IMR-90 (cell line): ENCODE results near the gene RIMBP2. TPM values are rescaled to one million over a fixed set of nuclear protein-coding genes. Genes with fewer than 3 reads are reported as not detected.

Source experiments
- ATAC-seq: fragments of 200-7000 bp; cut with Tn5 transposase; 2 replicates; pipeline ENCODE4 v1.9.1; 2020; ENCODE audit warnings: low read depth, mild to moderate bottlenecking, moderate library complexity
- BruUV-seq: library from RNA; stranded (reverse); fragments of 400-500 nt; replicated peaks from 2 replicates; lab custom pipeline; 2021; lab: Mats Ljungman, UMichigan
- CTCF ChIA-PET: fragments of 300-600 bp; formaldehyde crosslinking; extraction: SDS; loops from one replicate; lab custom pipeline; 2021; ENCODE audit warnings: antibody characterized with exemption; lab: Yijun Ruan, JAX
- POLR2A ChIA-PET: fragments of 300-600 bp; sonication (Branson Sonifier 250); formaldehyde crosslinking; loops from one replicate; lab custom pipeline; 2022; ENCODE audit warnings: antibody characterized with exemption; ENCODE audit not compliant: unreplicated experiment; lab: Charles Lee
- DNase-seq: peaks from one replicate; pipeline ENCODE4 v3.0.0; 2013
- H2AFZ ChIP-seq: replicated peaks from 2 replicates; pipeline ENCODE3; 2013; ENCODE audit warnings: low read length, mild to moderate bottlenecking; ENCODE audit not compliant: poor library complexity
- H2AK5ac ChIP-seq: 2 replicates; pipeline ENCODE4 v1.6.1; 2013; ENCODE audit warnings: low read depth, low read length, inconsistent platforms
- H2AK9ac ChIP-seq: replicated peaks from 2 replicates; pipeline ENCODE3; 2013; ENCODE audit warnings: mild to moderate bottlenecking, low read depth, low read length, moderate library complexity; ENCODE audit not compliant: poor library complexity
- H2BK120ac ChIP-seq: 2 replicates; pipeline ENCODE4 v1.6.1; 2013; ENCODE audit warnings: low read depth, low read length, inconsistent platforms
- H2BK15ac ChIP-seq: 3 replicates; pipeline ENCODE4 v1.6.1; 2013; ENCODE audit warnings: low read depth, low read length, inconsistent platforms
- H2BK20ac ChIP-seq: 2 replicates; pipeline ENCODE4 v1.6.1; 2013; ENCODE audit warnings: low read depth, mild to moderate bottlenecking, inconsistent platforms, low read length, moderate library complexity
- H2BK5ac ChIP-seq: 2 replicates; pipeline ENCODE4 v1.6.1; 2013; ENCODE audit warnings: mild to moderate bottlenecking, low read depth, low read length, inconsistent platforms; ENCODE audit not compliant: poor library complexity, severe bottlenecking
- H3K14ac ChIP-seq: replicated peaks from 2 replicates; pipeline ENCODE4 v1.6.1; 2013; ENCODE audit warnings: low read depth, low read length, inconsistent platforms
- H3K18ac ChIP-seq: 2 replicates; pipeline ENCODE4 v1.6.1; 2013; ENCODE audit warnings: low read depth, low read length, control low read depth
- H3K23ac ChIP-seq: 2 replicates; pipeline ENCODE4 v1.6.1; 2013; ENCODE audit warnings: low read depth, low read length, inconsistent platforms
- H3K27ac ChIP-seq: 2 replicates; pipeline ENCODE4 v1.5.1; 2013; ENCODE audit warnings: mild to moderate bottlenecking, control low read depth, low read length; ENCODE audit not compliant: insufficient read depth
- H3K27me3 ChIP-seq: 2 replicates; pipeline ENCODE4 v1.6.1; 2013; ENCODE audit warnings: low read length; ENCODE audit not compliant: control insufficient read depth, insufficient read depth
- H3K36me3 ChIP-seq: 2 replicates; pipeline ENCODE4 v1.6.1; 2013; ENCODE audit warnings: low read length, mixed read lengths; ENCODE audit not compliant: control insufficient read depth, insufficient read depth
- H3K4ac ChIP-seq: 2 replicates; pipeline ENCODE4 v1.6.1; 2013; ENCODE audit warnings: low read depth, low read length, inconsistent platforms
- H3K4me1 ChIP-seq: 2 replicates; pipeline ENCODE4 v1.6.1; 2013; ENCODE audit warnings: low read length, mixed read lengths; ENCODE audit not compliant: control insufficient read depth, insufficient read depth
- H3K4me2 ChIP-seq: 2 replicates; pipeline ENCODE4 v1.6.1; 2013; ENCODE audit warnings: low read depth, mild to moderate bottlenecking, control low read depth, low read length, moderate library complexity
- H3K4me3 ChIP-seq: 2 replicates; pipeline ENCODE4 v1.5.1; 2013; ENCODE audit warnings: low read depth, mild to moderate bottlenecking, control low read depth, low read length, moderate library complexity; ENCODE audit not compliant: insufficient read depth
- H3K56ac ChIP-seq: 2 replicates; pipeline ENCODE4 v1.6.1; 2013; ENCODE audit warnings: low read length, inconsistent platforms; ENCODE audit not compliant: insufficient read depth; ENCODE audit errors: extremely low read depth
- H3K79me1 ChIP-seq, 2 experiments: 2 replicates each; pipeline ENCODE4 v1.6.1; 2013; ENCODE audit warnings: low read length in 2 of 2, inconsistent platforms in 1 of 2, low read depth in 1 of 2
- H3K9ac ChIP-seq: 2 replicates; pipeline ENCODE4 v1.6.1; 2013; ENCODE audit warnings: low read depth, low read length, control low read depth
- H3K9me1 ChIP-seq: 2 replicates; pipeline ENCODE4 v1.6.1; 2013; ENCODE audit warnings: low read length, inconsistent platforms; ENCODE audit not compliant: insufficient read depth
- H3K9me3 ChIP-seq: 2 replicates; pipeline ENCODE4 v1.6.1; 2013; ENCODE audit warnings: low read length; ENCODE audit not compliant: control insufficient read depth, insufficient read depth
- H4K20me1 ChIP-seq: 2 replicates; pipeline ENCODE4 v1.6.1; 2013; ENCODE audit warnings: low read length, inconsistent platforms; ENCODE audit not compliant: insufficient read depth
- H4K5ac ChIP-seq: 2 replicates; pipeline ENCODE4 v1.6.1; 2013; ENCODE audit warnings: mild to moderate bottlenecking, low read depth, low read length, control low read depth
- H4K8ac ChIP-seq, 2 experiments: 2 replicates each; pipeline ENCODE4 v1.6.1; 2013; ENCODE audit warnings: low read depth in 2 of 2, low read length in 2 of 2, control low read depth in 1 of 2, inconsistent platforms in 1 of 2
- H4K91ac ChIP-seq: 2 replicates; pipeline ENCODE4 v1.6.1; 2013; ENCODE audit warnings: low read depth, low read length, inconsistent platforms; ENCODE audit not compliant: insufficient read depth
- BHLHE40 ChIP-seq: fragments of 150-350 bp; IDR thresholded peaks from 2 replicates; pipeline ENCODE4 v1.6.1; 2016; ENCODE audit warnings: mild to moderate bottlenecking, low read depth, low read length
- CEBPB ChIP-seq: IDR thresholded peaks from 2 replicates; pipeline ENCODE4 v1.6.1; 2012; ENCODE audit warnings: low read depth, low read length, improper control_type of control experiment
- CHD1 ChIP-seq: IDR thresholded peaks from 2 replicates; pipeline ENCODE4 v1.6.1; 2012; ENCODE audit warnings: low read depth, low read length, improper control_type of control experiment
- MAFK ChIP-seq: IDR thresholded peaks from 2 replicates; pipeline ENCODE4 v1.6.1; 2012; ENCODE audit warnings: low read depth, low read length, improper control_type of control experiment
- MXI1 ChIP-seq: IDR thresholded peaks from 2 replicates; pipeline ENCODE4 v1.6.1; 2012; ENCODE audit warnings: low read depth, mild to moderate bottlenecking, low read length, moderate library complexity, borderline replicate concordance
- NFE2L2 ChIP-seq: fragments of 150-350 bp; IDR thresholded peaks from 2 replicates; pipeline ENCODE4 v1.6.1; 2016; ENCODE audit warnings: low read depth, mild to moderate bottlenecking, low read length
- POLR2A ChIP-seq: IDR thresholded peaks from 2 replicates; pipeline ENCODE4 v1.6.1; 2012; ENCODE audit warnings: mild to moderate bottlenecking, low read depth, low read length
- RAD21 ChIP-seq: IDR thresholded peaks from 2 replicates; pipeline ENCODE4 v1.6.1; 2012; ENCODE audit warnings: low read length, improper control_type of control experiment
- RCOR1 ChIP-seq: IDR thresholded peaks from 2 replicates; pipeline ENCODE4 v1.6.1; 2012; ENCODE audit warnings: mild to moderate bottlenecking, low read length, improper control_type of control experiment; ENCODE audit not compliant: insufficient replicate concordance
- USF2 ChIP-seq: fragments of 150-350 bp; IDR thresholded peaks from 2 replicates; pipeline ENCODE4 v1.6.1; 2017; ENCODE audit warnings: mild to moderate bottlenecking, antibody characterized with exemption, low read length, low read depth
- WGBS, 2 experiments: methylation state at CpG; one replicate each; pipeline versions ENCODE4 v1.1.5 to v1.1.7; 2013; ENCODE audit warnings: missing lambda C conversion rate in 2 of 2; ENCODE audit not compliant: insufficient read length in 1 of 2; ENCODE audit errors: extremely low coverage in 2 of 2; 5-methylcytosine and 5-hydroxymethylcytosine counted together
- dilution Hi-C: fragments of 300-500 bp; cut with HindIII; formaldehyde crosslinking; loops from one replicate; pipeline ENCODE4 v1.14.3; 2018; ENCODE audit warnings: low sequenced_read_pairs; ENCODE audit not compliant: unreplicated experiment
- in situ Hi-C: fragments of 300-500 bp; cut with MboI; formaldehyde crosslinking; loops from 3 replicates; pipeline ENCODE4 v1.14.3; 2019; ENCODE audit warnings: low sequenced_read_pairs, inconsistent platforms, mixed read lengths
- intact Hi-C: fragments of 100-400 bp; cut with micrococcal nuclease; formaldehyde crosslinking; loops from 2 replicates; pipeline ENCODE4 v1.10.0; 2022
- polyA plus RNA-seq, 3 experiments: library from polyadenylated mRNA; depleted of rRNA; stranded (reverse); fragments of >200 nt; gene quantifications; 2 replicates each; pipeline ENCODE4 v1.2.3, GENCODE V29; 2012; ENCODE audit warnings: low replicate concordance in 1 of 3
- total RNA-seq: library from RNA; depleted of rRNA; stranded (reverse); fragments of >200 nt; gene quantifications from 2 replicates; pipeline ENCODE4 v1.2.3, GENCODE V29; 2012
- TF ChIP-seq, protein P1 (sequence below): conservative IDR thresholded peaks from 2 replicates; pipeline ENCODE4 v1.5.1; 2012; ENCODE audit warnings: mild to moderate bottlenecking, low read depth, low read length, improper control_type of control experiment

RIMBP2 gene
- total and polyA plus RNA-seq, 2 of the 4 experiments (the other 2 are of a cell fraction): not detected

- H4K20me1 ChIP-seq: no peaks in the 10 kb centered on the region
- no peaks in the 10 kb centered on the region for H3K4me1 ChIP-seq
- H3K9me3 ChIP-seq: peaks cover 73% of the 10 kb centered on the region
- DNase-seq (no peak), ATAC-seq (no peak)
- H2AK9ac ChIP-seq: no peak overlapping the region
- H3K4me2 ChIP-seq: no peak overlapping the region
- H4K8ac ChIP-seq: no peak overlapping the region
- no peak overlapping the region for H2BK20ac ChIP-seq
- H3K56ac ChIP-seq: no peak overlapping the region
- no peak overlapping the region for H3K18ac ChIP-seq
- H3K4ac ChIP-seq: no peak overlapping the region
- ChIA-PET CTCF (no interaction called here), POLR2A (no interaction called here)
- no peak overlapping the region for H2BK15ac ChIP-seq
- H2BK5ac ChIP-seq: no peak overlapping the region
- H3K36me3 ChIP-seq: no peaks in the 10 kb centered on the region
- no peak overlapping the region for H3K14ac ChIP-seq
- in situ Hi-C loops (no loop called here), intact Hi-C loops (no loop called here), dilution Hi-C loops (no loop called here)
- H2BK120ac ChIP-seq: no peak overlapping the region
- no TSS peak for BruUV-seq
- H3K27me3 ChIP-seq: no peaks in the 10 kb centered on the region
- H4K5ac ChIP-seq: no peak overlapping the region
- H3K23ac ChIP-seq: no peak overlapping the region
- no peak overlapping the region for H2AK5ac ChIP-seq
- no peak overlapping the region for H3K4me3 ChIP-seq
- no peaks in the 10 kb centered on the region for H3K9me1 ChIP-seq
- TF ChIP-seq NFE2L2: no peak
- no peak for TF ChIP-seq MAFK
- no peak for TF ChIP-seq MXI1
- no peak for TF ChIP-seq USF2
- TF ChIP-seq RAD21: no peak
- TF ChIP-seq, protein P1, sequence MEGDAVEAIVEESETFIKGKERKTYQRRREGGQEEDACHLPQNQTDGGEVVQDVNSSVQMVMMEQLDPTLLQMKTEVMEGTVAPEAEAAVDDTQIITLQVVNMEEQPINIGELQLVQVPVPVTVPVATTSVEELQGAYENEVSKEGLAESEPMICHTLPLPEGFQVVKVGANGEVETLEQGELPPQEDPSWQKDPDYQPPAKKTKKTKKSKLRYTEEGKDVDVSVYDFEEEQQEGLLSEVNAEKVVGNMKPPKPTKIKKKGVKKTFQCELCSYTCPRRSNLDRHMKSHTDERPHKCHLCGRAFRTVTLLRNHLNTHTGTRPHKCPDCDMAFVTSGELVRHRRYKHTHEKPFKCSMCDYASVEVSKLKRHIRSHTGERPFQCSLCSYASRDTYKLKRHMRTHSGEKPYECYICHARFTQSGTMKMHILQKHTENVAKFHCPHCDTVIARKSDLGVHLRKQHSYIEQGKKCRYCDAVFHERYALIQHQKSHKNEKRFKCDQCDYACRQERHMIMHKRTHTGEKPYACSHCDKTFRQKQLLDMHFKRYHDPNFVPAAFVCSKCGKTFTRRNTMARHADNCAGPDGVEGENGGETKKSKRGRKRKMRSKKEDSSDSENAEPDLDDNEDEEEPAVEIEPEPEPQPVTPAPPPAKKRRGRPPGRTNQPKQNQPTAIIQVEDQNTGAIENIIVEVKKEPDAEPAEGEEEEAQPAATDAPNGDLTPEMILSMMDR: no peak
- TF ChIP-seq CEBPB: no peak
- TF ChIP-seq BHLHE40: no peak
- TF ChIP-seq POLR2A: no peak
- no peak for TF ChIP-seq CHD1
- no peak for TF ChIP-seq RCOR1
- WGBS, 2 experiments: 42% methylated on average over 2 of the region's 10 CpGs; no CpG with 5 or more reads in 1 of the 2 experiments
- H2AFZ ChIP-seq: no peak overlapping the region
- no peak overlapping the region for H3K9ac ChIP-seq
- no peaks in the 10 kb centered on the region for H3K79me1 ChIP-seq
- H4K91ac ChIP-seq: no peak overlapping the region
- H3K27ac ChIP-seq: no peak overlapping the region
Measured at GRCh38 chr12:130465626-130466025, 250.5 kb downstream of the RIMBP2 start.
